ENCODE measurements around the gene ENTPD8.

ENTPD8 gene

GRCh38 chr9:137429546-137429890, 11.6 kb downstream of the ENTPD8 start:
- TF ChIP-seq ZBTB7A (IDR thresholded peaks at IDR 0.05; ENCODE audit: low read depth) (no peak), TEAD4 (IDR thresholded peaks at IDR 0.05) (no peak), YY1 (IDR thresholded peaks at IDR 0.05; ENCODE audit: low read depth) (no peak), NFIC (IDR thresholded peaks at IDR 0.05) (no peak), EGR1 (IDR thresholded peaks at IDR 0.05) (no peak), TCF12 (IDR thresholded peaks at IDR 0.05; ENCODE audit: low read depth) (no peak), RAD21 (IDR thresholded peaks at IDR 0.05; ENCODE audit: low read depth) (no peak)

- TF ChIP-seq NFIC (IDR thresholded peaks at IDR 0.05) (peak; percentile 89), ZBTB7A (IDR thresholded peaks at IDR 0.05; ENCODE audit: low read depth) (peak; percentile 56), USF1 (IDR thresholded peaks at IDR 0.05) (no peak), EP300 (IDR thresholded peaks at IDR 0.05; ENCODE audit: borderline replicate concordance) (no peak), REST (IDR thresholded peaks at IDR 0.05; ENCODE audit: low read depth) (0 out of 2 replicates have a peak, but pooled peaks have one; percentile 9), MAX (IDR thresholded peaks at IDR 0.05) (no peak), CREB1 (IDR thresholded peaks at IDR 0.05; ENCODE audit: low read depth) (no peak), TCF12 (IDR thresholded peaks at IDR 0.05; ENCODE audit: low read depth) (peak; percentile 52; the same call in 1 of the 2 replicates), TEAD4 (IDR thresholded peaks at IDR 0.05) (0 out of 2 replicates have a peak, but pooled peaks have one; percentile 7), YY1 (IDR thresholded peaks at IDR 0.05; ENCODE audit: low read depth) (peak; percentile 63)
Measured at GRCh38 chr9:137428841-137429545, 12.2 kb downstream of the ENTPD8 start.

GRCh38 chr9:137428311-137428630, 12.9 kb downstream of the ENTPD8 start:
- TF ChIP-seq YY1 (IDR thresholded peaks at IDR 0.05; ENCODE audit: low read depth) (no peak), CREB1 (IDR thresholded peaks at IDR 0.05; ENCODE audit: low read depth) (no peak), CEBPB (IDR thresholded peaks at IDR 0.05) (no peak), MAX (IDR thresholded peaks at IDR 0.05) (no peak), FOXM1 (IDR thresholded peaks at IDR 0.05; ENCODE audit: borderline replicate concordance, low read depth) (no peak), NFIC (IDR thresholded peaks at IDR 0.05) (no peak), ZBTB7A (IDR thresholded peaks at IDR 0.05; ENCODE audit: low read depth) (no peak; the same call in 1 of the 2 replicates), EP300 (IDR thresholded peaks at IDR 0.05; ENCODE audit: borderline replicate concordance) (no peak), RAD21 (IDR thresholded peaks at IDR 0.05; ENCODE audit: low read depth) (no peak), TAF1 (IDR thresholded peaks at IDR 0.05; ENCODE audit: low read depth) (no peak), TCF12 (IDR thresholded peaks at IDR 0.05; ENCODE audit: low read depth) (no peak), TEAD4 (IDR thresholded peaks at IDR 0.05) (no peak), REST (IDR thresholded peaks at IDR 0.05; ENCODE audit: low read depth) (no peak), EGR1 (IDR thresholded peaks at IDR 0.05) (no peak), USF1 (IDR thresholded peaks at IDR 0.05) (no peak)

- TF ChIP-seq TCF12 (IDR thresholded peaks at IDR 0.05; ENCODE audit: low read depth) (no peak), MAX (IDR thresholded peaks at IDR 0.05) (no peak), TEAD4 (IDR thresholded peaks at IDR 0.05) (no peak), RAD21 (IDR thresholded peaks at IDR 0.05; ENCODE audit: low read depth) (no peak), EGR1 (IDR thresholded peaks at IDR 0.05) (no peak), EP300 (IDR thresholded peaks at IDR 0.05; ENCODE audit: borderline replicate concordance) (no peak), CEBPB (IDR thresholded peaks at IDR 0.05) (no peak), USF1 (IDR thresholded peaks at IDR 0.05) (no peak), NFIC (IDR thresholded peaks at IDR 0.05) (no peak)
Measured at GRCh38 chr9:137427454-137428310, 13.5 kb downstream of the ENTPD8 start.

All from Ishikawa (cell line).